Osteoblast (primary cell): ENCODE results near the gene FAM83E. TPM values are rescaled to one million over a fixed set of nuclear protein-coding genes. Genes with fewer than 3 reads are reported as not detected.

Experiments
- DNase-seq: peaks from one replicate; pipeline ENCODE4 v3.0.0; 2011; ENCODE audit warnings: low spot score, mixed read lengths; ENCODE audit not compliant: insufficient read length; ENCODE audit errors: missing footprints
- H2AFZ ChIP-seq: 2 replicates; pipeline ENCODE4 v1.6.0; 2011; ENCODE audit warnings: mild to moderate bottlenecking, low read length
- H3K27ac ChIP-seq: 2 replicates; pipeline ENCODE4 v1.5.1; 2011; ENCODE audit warnings: mild to moderate bottlenecking, low read depth, low read length, moderate library complexity
- H3K27me3 ChIP-seq: 2 replicates; pipeline ENCODE4 v1.6.0; 2012; ENCODE audit warnings: mild to moderate bottlenecking, control low read depth, inconsistent platforms, low read length, moderate library complexity; ENCODE audit not compliant: insufficient read depth
- H3K36me3 ChIP-seq: 2 replicates; pipeline ENCODE4 v1.5.1; 2011; ENCODE audit warnings: mild to moderate bottlenecking, low read length, control low read depth, moderate library complexity; ENCODE audit not compliant: insufficient read depth
- H3K4me1 ChIP-seq: 2 replicates; pipeline ENCODE4 v1.5.1; 2011; ENCODE audit warnings: mild to moderate bottlenecking, low read length, control low read depth, moderate library complexity; ENCODE audit not compliant: insufficient read depth
- H3K4me2 ChIP-seq: 2 replicates; pipeline ENCODE4 v1.6.0; 2011; ENCODE audit warnings: mild to moderate bottlenecking, low read length; ENCODE audit not compliant: insufficient read depth
- H3K4me3 ChIP-seq: fragments of 200-600 bp; sonication (generic); 3 replicates; pipeline ENCODE4 v1.5.1; 2012; ENCODE audit warnings: mild to moderate bottlenecking, low read length, inconsistent platforms; ENCODE audit not compliant: insufficient read depth
- H3K79me2 ChIP-seq: 2 replicates; pipeline ENCODE4 v1.6.0; 2012; ENCODE audit warnings: mild to moderate bottlenecking, low read length, control low read depth, inconsistent platforms; ENCODE audit not compliant: insufficient read depth
- H3K9me3 ChIP-seq: 2 replicates; pipeline ENCODE4 v1.5.1; 2011; ENCODE audit warnings: low read depth, low read length, control low read depth
- H4K20me1 ChIP-seq: 2 replicates; pipeline ENCODE4 v1.6.0; 2012; ENCODE audit warnings: mild to moderate bottlenecking, low read length, control low read depth; ENCODE audit not compliant: insufficient read depth
- CTCF ChIP-seq: IDR thresholded peaks from 2 replicates; pipeline ENCODE4 v1.5.1; 2011; ENCODE audit warnings: mild to moderate bottlenecking, low read depth, low read length, moderate library complexity; ENCODE audit errors: extremely low read depth
- total RNA-seq: library from RNA; depleted of rRNA; stranded (reverse); fragments of >200 nt; gene quantifications from 2 replicates; pipeline ENCODE4 v1.2.3, GENCODE V29; 2012

Gene FAM83E
- total RNA-seq, 1 donor = not detected

- peaks cover 5% of the 10 kb centered on the region for H3K27me3 ChIP-seq
Observed at GRCh38 chr19:48639483-48640375, 24.9 kb upstream of the FAM83E start.

GRCh38 chr19:48638831-48639381, 24.0 kb upstream of the FAM83E start:
- H3K27ac ChIP-seq = no peak overlapping the region
- no peaks in the 10 kb centered on the region for H3K79me2 ChIP-seq
- peak overlapping the region; percentile 90 for H2AFZ ChIP-seq
- TF ChIP-seq CTCF = no peak
- H3K9me3 ChIP-seq = no peaks in the 10 kb centered on the region
- no peak overlapping the region for H3K4me3 ChIP-seq
- H3K27me3 ChIP-seq = peaks cover 5% of the 10 kb centered on the region
- DNase-seq = peak; percentile 78
- H3K4me1 ChIP-seq = peaks cover 37% of the 10 kb centered on the region
- H3K4me2 ChIP-seq = peak overlapping the region; percentile 73
- no peaks in the 10 kb centered on the region for H3K36me3 ChIP-seq
- no peaks in the 10 kb centered on the region for H4K20me1 ChIP-seq

More at GRCh38 chr19:48639483-48640375, 24.9 kb upstream of the FAM83E start:
- no peaks in the 10 kb centered on the region for H4K20me1 ChIP-seq
- H3K4me2 ChIP-seq = no peak overlapping the region
- no peak overlapping the region for H3K27ac ChIP-seq
- H2AFZ ChIP-seq = no peak overlapping the region
- H3K4me3 ChIP-seq = no peak overlapping the region
- no peaks in the 10 kb centered on the region for H3K79me2 ChIP-seq
- H3K36me3 ChIP-seq = no peaks in the 10 kb centered on the region
- TF ChIP-seq CTCF = no peak
- H3K4me1 ChIP-seq = peaks cover 31% of the 10 kb centered on the region
- DNase-seq = peak; percentile 77
- H3K9me3 ChIP-seq = no peaks in the 10 kb centered on the region

GRCh38 chr19:48637948-48638830, 23.3 kb upstream of the FAM83E start:
- Histone ChIP-seq H2AFZ (peak overlapping the region; percentile 90), H3K27ac (peak overlapping the region; percentile 47), H3K36me3 (no peaks in the 10 kb centered on the region), H3K4me3 (peak overlapping the region; percentile 70), H3K4me2 (peak overlapping the region; percentile 73), H3K9me3 (no peaks in the 10 kb centered on the region), H3K79me2 (no peaks in the 10 kb centered on the region), H3K4me1 (peaks cover 45% of the 10 kb centered on the region), H4K20me1 (no peaks in the 10 kb centered on the region), H3K27me3 (peaks cover 5% of the 10 kb centered on the region)
- peak; percentile 99 for DNase-seq
- no peak for TF ChIP-seq CTCF
